Mesothelial cell of epicardium (in vitro differentiated cells): ENCODE measurements around the gene TAF5L. TPM values are rescaled to one million over a fixed set of nuclear protein-coding genes. Genes with fewer than 3 reads are reported as not detected.

ENCODE experiments used
- DNase-seq, 2 experiments: peaks; one replicate each; pipeline ENCODE4 v3.0.0; 2021; ENCODE audit warnings: low spot score in 2 of 2; ENCODE audit not compliant: unreplicated experiment in 2 of 2
- H3K27ac Mint-ChIP-seq: 2 replicates; pipeline ENCODE4 v1.8.0; 2021; ENCODE audit warnings: mixed read lengths
- H3K27me3 Mint-ChIP-seq: 2 replicates; pipeline ENCODE4 v1.8.0; 2021; ENCODE audit warnings: low read depth, mixed read lengths
- H3K36me3 Mint-ChIP-seq: 2 replicates; pipeline ENCODE4 v1.8.0; 2021; ENCODE audit warnings: mixed read lengths
- H3K4me1 Mint-ChIP-seq: 2 replicates; pipeline ENCODE4 v1.8.0; 2021; ENCODE audit warnings: mixed read lengths
- H3K4me3 Mint-ChIP-seq: 2 replicates; pipeline ENCODE4 v1.8.0; 2021; ENCODE audit warnings: mild to moderate bottlenecking, moderate library complexity, mixed read lengths
- H3K9me3 Mint-ChIP-seq: 2 replicates; pipeline ENCODE4 v1.8.0; 2021; ENCODE audit warnings: mixed read lengths
- CTCF ChIP-seq: fragments of 200-600 bp; sonication (generic); IDR thresholded peaks from one replicate; pipeline ENCODE4 v1.5.0; 2021; ENCODE audit warnings: antibody characterized with exemption; ENCODE audit not compliant: unreplicated experiment
- total RNA-seq: library from RNA; stranded (reverse); gene quantifications from 3 replicates; pipeline ENCODE4 v1.2.1, GENCODE V29; 2021

The TAF5L gene
- total RNA-seq, 1 donor from 2014 or later = 20.9 TPM

GRCh38 chr1:229642376-229642775 lies 16.5 kb upstream of the TAF5L start:
- no peak overlapping the region for H3K27ac Mint-ChIP-seq
- H3K4me3 Mint-ChIP-seq = no peak overlapping the region
- no peak for DNase-seq
- no peak for TF ChIP-seq CTCF
- no peaks in the 10 kb centered on the region for H3K27me3 Mint-ChIP-seq
- peaks cover 20% of the 10 kb centered on the region for H3K36me3 Mint-ChIP-seq
- no peaks in the 10 kb centered on the region for H3K9me3 Mint-ChIP-seq
- no peaks in the 10 kb centered on the region for H3K4me1 Mint-ChIP-seq

GRCh38 chr1:229641306-229641705 lies 15.4 kb upstream of the TAF5L start:
- no peaks in the 10 kb centered on the region for H3K4me1 Mint-ChIP-seq
- H3K4me3 Mint-ChIP-seq = no peak overlapping the region
- peaks cover 20% of the 10 kb centered on the region for H3K36me3 Mint-ChIP-seq
- H3K27me3 Mint-ChIP-seq = no peaks in the 10 kb centered on the region
- DNase-seq = no peak
- H3K27ac Mint-ChIP-seq = no peak overlapping the region
- no peaks in the 10 kb centered on the region for H3K9me3 Mint-ChIP-seq
- TF ChIP-seq CTCF = no peak

- Mint-ChIP-seq H3K4me3 (no peak overlapping the region), H3K27ac (no peak overlapping the region), H3K36me3 (peaks cover 25% of the 10 kb centered on the region), H3K4me1 (no peaks in the 10 kb centered on the region), H3K27me3 (no peaks in the 10 kb centered on the region), H3K9me3 (no peaks in the 10 kb centered on the region)
- DNase-seq = no peak
- TF ChIP-seq CTCF = no peak
These were observed 14.5 kb upstream of the TAF5L start for GRCh38 chr1:229640455-229640854.

GRCh38 chr1:229637746-229638145 lies 11.8 kb upstream of the TAF5L start:
- no peaks in the 10 kb centered on the region for H3K27me3 Mint-ChIP-seq
- H3K4me1 Mint-ChIP-seq = no peaks in the 10 kb centered on the region
- peaks cover 20% of the 10 kb centered on the region for H3K36me3 Mint-ChIP-seq
- DNase-seq = no peak
- no peak overlapping the region for H3K4me3 Mint-ChIP-seq
- no peak overlapping the region for H3K27ac Mint-ChIP-seq
- no peak for TF ChIP-seq CTCF
- no peaks in the 10 kb centered on the region for H3K9me3 Mint-ChIP-seq

- TF ChIP-seq CTCF = no peak
- H3K36me3 Mint-ChIP-seq = peaks cover 20% of the 10 kb centered on the region
- no peaks in the 10 kb centered on the region for H3K4me1 Mint-ChIP-seq
- H3K27me3 Mint-ChIP-seq = no peaks in the 10 kb centered on the region
- H3K9me3 Mint-ChIP-seq = no peaks in the 10 kb centered on the region
- no peak overlapping the region for H3K27ac Mint-ChIP-seq
- no peak overlapping the region for H3K4me3 Mint-ChIP-seq
- DNase-seq = no peak
These were observed 10.1 kb upstream of the TAF5L start for GRCh38 chr1:229636042-229636441.

- Mint-ChIP-seq H3K4me3 (no peak overlapping the region), H3K27ac (no peak overlapping the region), H3K4me1 (peaks cover 7% of the 10 kb centered on the region), H3K9me3 (no peaks in the 10 kb centered on the region), H3K27me3 (no peaks in the 10 kb centered on the region), H3K36me3 (peaks cover 14% of the 10 kb centered on the region)
- DNase-seq = no peak
- TF ChIP-seq CTCF = no peak
These were observed 6.0 kb upstream of the TAF5L start for GRCh38 chr1:229631966-229632365.
